ENCODE results near the gene WSB1.

Gene WSB1

GRCh38 chr17:27362909-27363308 lies 69.0 kb downstream of the WSB1 start:
- no peak for DNase-seq

DNA sequence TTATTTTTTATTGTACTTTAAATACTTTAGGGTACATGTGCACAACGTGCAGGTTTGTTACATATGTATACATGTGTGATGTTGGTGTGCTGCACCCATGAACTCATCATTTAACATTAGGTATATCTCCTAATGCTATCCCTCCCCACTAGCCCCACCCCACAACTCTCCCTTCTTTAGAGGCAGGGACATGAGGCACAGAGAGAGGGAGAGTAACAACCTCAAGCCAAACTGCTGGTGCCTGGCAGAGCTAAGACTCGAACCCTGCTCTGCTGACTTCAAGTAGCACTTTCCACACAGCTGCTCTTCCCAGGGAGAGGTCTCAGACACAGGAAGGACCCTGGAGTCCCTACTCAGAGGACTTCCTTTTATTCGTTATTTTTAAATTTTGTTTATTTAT lies 69.4 kb downstream of the WSB1 start:
- no peak for DNase-seq
